Endothelial cell of umbilical vein (primary cell): ENCODE data around the gene KDR. TPM values are rescaled to one million over a fixed set of nuclear protein-coding genes. Genes with fewer than 3 reads are reported as not detected.

Source experiments
- BruUV-seq: library from RNA; stranded (reverse); fragments of 400-500 nt; replicated peaks from 2 replicates; lab custom pipeline; 2021; lab: Mats Ljungman, UMichigan
- CTCF ChIA-PET: fragments of 300-600, 350-600 bp; sonication (Branson Sonifier 250); formaldehyde crosslinking; loops from one replicate; lab custom pipeline; 2021; ENCODE audit warnings: antibody characterized with exemption, inconsistent platforms; lab: Charles Lee
- POLR2A ChIA-PET: fragments of 300-600, 350-600 bp; sonication (Branson Sonifier 250); formaldehyde crosslinking; loops from one replicate; lab custom pipeline; 2021; ENCODE audit warnings: antibody characterized with exemption, inconsistent platforms; lab: Charles Lee
- DNase-seq: peaks from one replicate; pipeline ENCODE4 v3.0.0-alpha.2; 2011; ENCODE audit warnings: low read depth, low spot score
- FAIRE-seq: peaks from 2 replicates; lab custom pipeline; 2011; peaks lifted over from hg19 to GRCh38; lab: Jason Lieb, UNC
- H2AFZ ChIP-seq: 2 replicates; pipeline ENCODE4 v1.6.0; 2012; ENCODE audit warnings: low read depth, low read length, control low read depth, inconsistent platforms
- H3K27ac ChIP-seq: 2 replicates; pipeline ENCODE4 v1.5.1; 2011; ENCODE audit warnings: low read depth, mild to moderate bottlenecking, control low read depth, low read length, moderate library complexity; ENCODE audit not compliant: insufficient read depth
- H3K27me3 ChIP-seq, 2 experiments: 2 replicates each; pipeline versions ENCODE4 v1.6.0 to v1.6.1; 2011; ENCODE audit warnings: low read length in 2 of 2, mixed read lengths in 1 of 2; ENCODE audit not compliant: control insufficient read depth in 2 of 2, insufficient read depth in 2 of 2
- H3K36me3 ChIP-seq, 2 experiments: 2 replicates in 1 of 2; 3 replicates in 1 of 2; pipeline ENCODE4 v1.5.1; 2011; ENCODE audit warnings: low read length in 2 of 2, mild to moderate bottlenecking in 1 of 2, moderate library complexity in 1 of 2; ENCODE audit not compliant: control insufficient read depth in 2 of 2, insufficient read depth in 2 of 2; ENCODE audit errors: extremely low read depth in 1 of 2
- H3K4me1 ChIP-seq: 3 replicates; pipeline ENCODE4 v1.5.1; 2011; ENCODE audit warnings: mild to moderate bottlenecking, low read length; ENCODE audit not compliant: control insufficient read depth, insufficient read depth; ENCODE audit errors: extremely low read depth
- H3K4me2 ChIP-seq: 2 replicates; pipeline ENCODE4 v1.6.1; 2011; ENCODE audit warnings: low read length, control low read depth, mixed read lengths; ENCODE audit not compliant: insufficient read depth
- H3K4me3 ChIP-seq, 3 experiments: fragments of 200-600 bp in 1 of 3; sonication (generic), shearing (Covaris generic) in 1 of 3; replicated peaks in 1 of 3; 2 replicates each; pipeline ENCODE4 v1.5.1; 2011 to 2016; ENCODE audit warnings: control low read depth in 3 of 3, low read length in 3 of 3, mild to moderate bottlenecking in 2 of 3, inconsistent platforms in 1 of 3, low read depth in 1 of 3, moderate library complexity in 1 of 3; ENCODE audit not compliant: insufficient read depth in 1 of 3
- H3K79me2 ChIP-seq: 2 replicates; pipeline ENCODE4 v1.6.0; 2012; ENCODE audit warnings: low read length, inconsistent platforms; ENCODE audit not compliant: control insufficient read depth, insufficient read depth
- H3K9ac ChIP-seq: replicated peaks from 2 replicates; pipeline ENCODE3; 2011; ENCODE audit warnings: low read length, control low read depth; ENCODE audit not compliant: insufficient read depth; ENCODE audit errors: extremely low read depth
- H3K9me1 ChIP-seq: replicated peaks from 3 replicates; pipeline ENCODE4 v1.6.0; 2011; ENCODE audit warnings: mild to moderate bottlenecking, low read length; ENCODE audit not compliant: control insufficient read depth, insufficient read depth; ENCODE audit errors: extremely low read depth
- H3K9me3 ChIP-seq: replicated peaks from 2 replicates; pipeline ENCODE4 v1.5.1; 2012; ENCODE audit warnings: low read length, inconsistent platforms; ENCODE audit not compliant: control insufficient read depth, insufficient read depth
- H4K20me1 ChIP-seq: replicated peaks from 2 replicates; pipeline ENCODE3; 2011; ENCODE audit warnings: mild to moderate bottlenecking, low read length; ENCODE audit not compliant: control insufficient read depth, insufficient read depth; ENCODE audit errors: extremely low read depth
- CTCF ChIP-seq, 2 donors: IDR thresholded peaks; 1 replicate in 1 of 2; 2 replicates in 1 of 2; pipeline ENCODE4 v1.5.1; 2011; ENCODE audit warnings: low read length in 2 of 2, mild to moderate bottlenecking in 2 of 2, moderate library complexity in 2 of 2, control low read depth in 1 of 2, inconsistent platforms in 1 of 2, low read depth in 1 of 2; ENCODE audit not compliant: insufficient read depth in 1 of 2; ENCODE audit errors: extremely low read depth in 1 of 2
- EZH2 ChIP-seq: IDR thresholded peaks from 2 replicates; pipeline ENCODE4 v1.6.1; 2012; ENCODE audit warnings: borderline replicate concordance, low read depth, mild to moderate bottlenecking, moderate library complexity, low read length, inconsistent platforms; ENCODE audit not compliant: severe bottlenecking
- FOS ChIP-seq: IDR thresholded peaks from 2 replicates; pipeline ENCODE4 v1.6.1; 2011; ENCODE audit warnings: mild to moderate bottlenecking, low read length, moderate library complexity, borderline replicate concordance; ENCODE audit not compliant: insufficient read depth
- GATA2 ChIP-seq: IDR thresholded peaks from 2 replicates; pipeline ENCODE4 v1.7.0; 2011; ENCODE audit warnings: low read depth, mild to moderate bottlenecking, moderate library complexity, mixed read lengths, low read length; ENCODE audit not compliant: insufficient read length, insufficient read depth
- JUN ChIP-seq: IDR thresholded peaks from 2 replicates; pipeline ENCODE4 v1.6.1; 2011; ENCODE audit warnings: borderline replicate concordance, low read depth; ENCODE audit not compliant: insufficient read length, insufficient read depth
- MAX ChIP-seq: IDR thresholded peaks from 2 replicates; pipeline ENCODE4 v1.6.1; 2011; ENCODE audit not compliant: insufficient read depth, insufficient read length
- MYC ChIP-seq: IDR thresholded peaks from one replicate; pipeline ENCODE4 v1.6.1; 2011; ENCODE audit warnings: mild to moderate bottlenecking, low read depth, low read length
- POLR2A ChIP-seq: IDR thresholded peaks from 2 replicates; pipeline ENCODE4 v1.6.1; 2012; ENCODE audit warnings: low read depth, mild to moderate bottlenecking, control low read depth, low read length
- POLR2AphosphoS5 ChIP-seq: IDR thresholded peaks from 2 replicates; pipeline ENCODE4 v1.6.1; 2012; ENCODE audit warnings: low read depth, mild to moderate bottlenecking, control low read depth, low read length, moderate library complexity; ENCODE audit not compliant: insufficient read depth
- dilution Hi-C: fragments of 300-500 bp; cut with MboI; formaldehyde crosslinking; loops from one replicate; pipeline ENCODE4 v1.15.0; 2019; ENCODE audit warnings: low sequenced_read_pairs; ENCODE audit not compliant: extremely low pct_ligation_motif_present
- intact Hi-C: fragments of 100-400 bp; cut with micrococcal nuclease; formaldehyde crosslinking; loops from one replicate; pipeline ENCODE4 v1.10.0; 2022
- polyA plus RNA-seq, 4 experiments: library from polyadenylated mRNA; depleted of rRNA in 3 of 4; stranded (reverse) in 3 of 4; unstranded in 1 of 4; fragments of >200 nt; gene quantifications; 2 replicates each; pipeline versions ENCODE4 v1.2.1 to v1.2.3, GENCODE V29; 2011 to 2012; ENCODE audit warnings: missing spikeins in 1 of 4
- total RNA-seq: library from RNA; stranded (reverse); gene quantifications from 2 replicates; pipeline ENCODE4 v1.2.3, GENCODE V29; 2021

KDR gene
- total and polyA plus RNA-seq, 2 donors (not counting 3 experiments of a cell fraction or from before 2014, with no cell fraction given): 80.5 to 145 TPM

- no peaks in the 10 kb centered on the region for H3K79me2 ChIP-seq
- H3K36me3 ChIP-seq: no peaks in the 10 kb centered on the region
- DNase-seq: no peak
- no peaks in the 10 kb centered on the region for H3K27me3 ChIP-seq
- no peak for TF ChIP-seq GATA2
- TF ChIP-seq EZH2: no peak
- no peak for TF ChIP-seq CTCF (IDR thresholded peaks at IDR 0.05; ENCODE audit: extremely low read depth in 1 of 2, insufficient read depth in 1 of 2, low read depth in 1 of 2, low read length in 2 of 2)
- TF ChIP-seq FOS: no peak
- TF ChIP-seq POLR2A: no peak
- no peak for TF ChIP-seq MAX
- TF ChIP-seq MYC: no peak
- no peak for TF ChIP-seq POLR2AphosphoS5
- no peak for TF ChIP-seq JUN
- intact Hi-C loops (loop anchor here (2.0 kb wide), 1 partner anchor 15 kb away; no protein-coding TSS in a partner anchor), dilution Hi-C loops (no loop called here)
- H4K20me1 ChIP-seq: no peaks in the 10 kb centered on the region
- H3K9me3 ChIP-seq: no peaks in the 10 kb centered on the region
- no TSS peak for BruUV-seq
- no peak overlapping the region for H3K9ac ChIP-seq
- no peaks in the 10 kb centered on the region for H3K9me1 ChIP-seq
- H3K27ac ChIP-seq: no peak overlapping the region
- CTCF ChIA-PET: interaction anchor here (1.1 to 1.2 kb wide), 2 partner anchors 164 to 187 kb away, joined by 3 to 4 read pairs; no protein-coding TSS in a partner anchor
- no peak overlapping the region for H2AFZ ChIP-seq
- no peak overlapping the region for H3K4me2 ChIP-seq
- FAIRE-seq: no peak
- POLR2A ChIA-PET: no interaction called here
- H3K4me3 ChIP-seq: no peak overlapping the region
- no peaks in the 10 kb centered on the region for H3K4me1 ChIP-seq
Measured at GRCh38 chr4:55133951-55134350, 8.6 kb upstream of the KDR start.
